ENCODE measurements around the gene GMDS.

GMDS gene

DNA sequence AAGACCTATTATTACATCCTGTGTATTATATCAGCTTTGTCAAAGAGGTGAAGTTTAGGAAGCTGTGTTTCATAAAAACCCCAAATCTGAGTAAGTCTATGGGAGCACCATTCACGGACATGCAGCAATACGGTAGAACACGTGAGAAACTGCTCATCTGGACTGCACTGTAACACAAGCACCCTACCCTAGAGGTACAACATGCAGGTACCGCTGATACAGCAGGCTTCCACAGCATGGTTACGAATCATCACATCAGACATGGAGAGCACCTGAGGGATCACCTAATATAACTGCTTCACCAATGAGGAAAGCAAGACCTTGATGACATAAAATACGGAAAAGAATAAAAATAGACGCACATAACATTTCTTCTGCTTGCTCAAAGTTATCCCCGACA is 96.7 kb downstream of the GMDS start:
- no peak for DNase-seq (ENCODE audit: low read depth)
- TF ChIP-seq, protein P1, sequence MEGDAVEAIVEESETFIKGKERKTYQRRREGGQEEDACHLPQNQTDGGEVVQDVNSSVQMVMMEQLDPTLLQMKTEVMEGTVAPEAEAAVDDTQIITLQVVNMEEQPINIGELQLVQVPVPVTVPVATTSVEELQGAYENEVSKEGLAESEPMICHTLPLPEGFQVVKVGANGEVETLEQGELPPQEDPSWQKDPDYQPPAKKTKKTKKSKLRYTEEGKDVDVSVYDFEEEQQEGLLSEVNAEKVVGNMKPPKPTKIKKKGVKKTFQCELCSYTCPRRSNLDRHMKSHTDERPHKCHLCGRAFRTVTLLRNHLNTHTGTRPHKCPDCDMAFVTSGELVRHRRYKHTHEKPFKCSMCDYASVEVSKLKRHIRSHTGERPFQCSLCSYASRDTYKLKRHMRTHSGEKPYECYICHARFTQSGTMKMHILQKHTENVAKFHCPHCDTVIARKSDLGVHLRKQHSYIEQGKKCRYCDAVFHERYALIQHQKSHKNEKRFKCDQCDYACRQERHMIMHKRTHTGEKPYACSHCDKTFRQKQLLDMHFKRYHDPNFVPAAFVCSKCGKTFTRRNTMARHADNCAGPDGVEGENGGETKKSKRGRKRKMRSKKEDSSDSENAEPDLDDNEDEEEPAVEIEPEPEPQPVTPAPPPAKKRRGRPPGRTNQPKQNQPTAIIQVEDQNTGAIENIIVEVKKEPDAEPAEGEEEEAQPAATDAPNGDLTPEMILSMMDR (IDR thresholded peaks at IDR 0.05; ENCODE audit: insufficient read depth, low read depth, low read length, missing control alignments) = no peak
- no peak overlapping the region for H3K4me3 ChIP-seq (ENCODE audit: low read length)

DNA sequence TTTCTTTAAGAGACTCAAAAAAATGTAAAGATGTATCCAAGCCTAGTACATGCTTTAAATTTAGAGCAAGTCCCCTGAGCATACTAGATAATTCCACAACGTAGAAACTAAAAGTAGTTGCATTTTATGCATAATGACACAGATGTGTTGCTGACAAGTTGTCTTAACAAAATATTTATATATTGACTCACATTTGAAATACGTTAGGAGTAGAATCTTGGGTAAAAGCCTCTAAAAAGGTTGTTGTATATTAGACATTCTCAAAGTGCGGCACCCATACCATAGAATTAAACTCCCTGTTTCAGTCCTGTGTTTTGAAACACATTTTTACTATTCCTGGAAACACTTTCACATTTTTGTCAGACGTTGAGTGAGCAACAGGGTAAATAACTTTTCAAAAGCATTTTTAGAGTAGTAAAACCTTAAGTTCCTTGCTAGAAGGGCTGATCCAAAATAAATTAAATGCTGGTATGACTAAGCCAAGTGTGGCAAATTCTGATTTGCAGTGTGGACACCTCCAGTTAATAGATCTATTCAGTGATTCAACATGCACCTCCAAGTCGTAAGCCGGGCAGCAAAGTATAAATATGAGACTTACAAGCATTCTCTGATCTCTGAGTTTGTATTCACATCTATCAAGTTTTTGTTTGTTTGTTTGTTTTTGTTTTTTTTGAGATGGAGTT is 97.5 kb downstream of the GMDS start:
- no peak for DNase-seq (ENCODE audit: low read depth)
- no peak overlapping the region for H3K4me3 ChIP-seq (ENCODE audit: low read length)
- TF ChIP-seq, protein P1 (IDR thresholded peaks at IDR 0.05; ENCODE audit: insufficient read depth, low read depth, low read length, missing control alignments) = no peak

DNA sequence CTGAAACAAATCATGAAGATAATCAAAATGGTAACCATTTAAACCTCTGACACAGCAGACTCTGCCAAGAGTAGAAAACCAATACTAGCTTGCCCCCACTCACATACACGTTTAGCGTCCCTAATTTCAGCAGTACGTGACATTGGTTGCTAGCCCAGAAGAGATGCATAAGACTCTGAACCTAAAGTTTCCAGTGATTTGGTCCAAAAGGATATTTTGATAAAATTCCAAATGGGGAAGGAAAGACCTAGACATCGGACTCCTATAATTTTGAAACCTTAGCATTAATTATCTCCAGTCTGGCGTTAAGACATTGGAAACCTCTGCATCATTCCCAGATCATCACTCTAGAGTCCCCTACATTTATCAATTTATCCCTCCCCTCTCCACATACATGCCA is 98.1 kb downstream of the GMDS start:
- no peak overlapping the region for H3K4me3 ChIP-seq (ENCODE audit: low read length)
- DNase-seq (ENCODE audit: low read depth) = no peak
- TF ChIP-seq, protein P1 (IDR thresholded peaks at IDR 0.05; ENCODE audit: insufficient read depth, low read depth, low read length, missing control alignments) = no peak

DNA sequence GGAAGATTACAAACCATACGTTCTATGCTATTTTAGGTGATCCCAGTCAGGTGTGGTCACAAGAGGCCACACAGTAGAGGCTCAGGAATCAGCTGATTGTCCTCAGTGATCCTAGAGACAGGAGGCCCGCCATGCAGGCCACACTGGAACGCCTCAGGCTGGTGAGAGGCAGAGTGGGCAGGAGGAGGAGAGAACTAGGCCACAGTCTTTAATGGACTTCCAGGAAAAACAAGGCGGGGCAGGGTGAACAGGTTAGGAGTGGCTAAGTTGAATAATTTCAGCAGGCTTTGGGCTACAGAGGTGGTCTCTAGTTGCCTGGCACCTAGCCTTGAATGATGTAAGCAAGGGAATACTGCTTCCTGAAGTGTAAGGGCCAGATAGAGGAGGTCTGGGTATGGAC is 101.2 kb downstream of the GMDS start:
- H3K4me3 ChIP-seq (ENCODE audit: low read length) = no peak overlapping the region
- no peak for DNase-seq (ENCODE audit: low read depth)
- TF ChIP-seq, protein P1 (IDR thresholded peaks at IDR 0.05; ENCODE audit: insufficient read depth, low read depth, low read length, missing control alignments) = no peak

DNA sequence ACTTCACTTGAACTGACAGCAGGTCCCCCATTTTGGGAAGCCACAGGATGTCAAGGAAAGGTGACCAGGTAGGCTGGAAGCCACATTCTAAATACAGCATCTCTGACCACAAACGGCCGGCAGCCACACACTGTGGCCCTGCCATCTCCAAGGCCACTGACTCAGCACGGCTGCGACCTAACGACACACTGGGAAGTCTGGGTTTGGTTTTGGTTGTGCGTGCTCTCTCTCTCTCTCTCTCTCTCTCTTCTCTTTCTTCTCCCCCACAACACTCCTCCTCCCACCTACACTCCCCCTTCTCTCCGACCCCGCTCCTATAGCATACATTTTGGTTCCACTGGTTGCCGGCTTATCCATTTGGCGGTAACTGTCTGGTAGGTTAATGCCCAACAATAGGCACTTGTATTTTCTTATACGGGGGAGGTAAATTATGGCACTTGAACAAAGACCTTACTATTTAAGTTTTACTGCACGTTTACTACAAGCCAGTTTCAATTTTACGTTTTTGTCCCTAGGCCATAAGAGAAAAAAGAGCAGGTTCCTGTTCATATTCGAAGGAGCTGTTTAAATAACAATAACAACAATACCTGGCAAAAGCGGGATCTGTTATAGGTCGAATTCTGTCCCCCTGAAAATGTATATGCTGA is 103.6 kb downstream of the GMDS start:
- H3K4me3 ChIP-seq (ENCODE audit: low read length) = no peak overlapping the region
- TF ChIP-seq, protein P1 (IDR thresholded peaks at IDR 0.05; ENCODE audit: insufficient read depth, low read depth, low read length, missing control alignments) = no peak
- no peak for DNase-seq (ENCODE audit: low read depth)

DNA sequence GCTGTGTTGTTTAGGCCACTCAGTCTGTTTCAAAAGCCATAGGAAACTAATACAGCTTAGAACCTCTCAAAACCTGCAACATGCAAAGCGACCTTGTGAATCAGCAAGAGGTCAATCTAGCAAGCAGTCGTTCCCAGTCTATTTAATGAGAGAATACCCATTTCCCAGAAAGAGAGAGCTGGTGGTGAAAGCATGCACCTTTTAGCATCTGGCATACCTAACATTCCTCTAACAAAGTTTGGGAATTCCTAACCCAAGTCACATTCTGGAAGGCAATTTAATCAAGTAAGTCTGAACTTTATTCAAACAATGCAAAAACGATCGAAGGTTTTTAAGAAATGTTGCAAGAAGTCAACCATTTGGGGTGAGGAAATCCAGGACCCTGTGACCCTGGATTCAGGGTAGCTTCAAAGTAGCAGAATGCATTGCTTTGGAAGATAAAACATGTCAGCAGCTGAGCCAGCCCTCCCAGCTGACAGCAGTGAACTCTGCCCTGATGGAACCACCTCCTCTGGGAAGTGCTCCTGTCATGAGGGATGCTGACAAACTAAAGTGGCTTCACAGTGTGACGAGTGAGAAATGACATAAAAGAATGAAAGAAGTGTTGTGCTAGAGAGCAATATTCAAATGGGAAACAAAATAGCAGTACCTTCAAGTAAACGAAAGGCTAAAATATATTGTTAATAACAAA is 104.8 kb downstream of the GMDS start:
- no peak overlapping the region for H3K4me3 ChIP-seq (ENCODE audit: low read length)
- DNase-seq (ENCODE audit: low read depth) = no peak
- TF ChIP-seq, protein P1 (IDR thresholded peaks at IDR 0.05; ENCODE audit: insufficient read depth, low read depth, low read length, missing control alignments) = no peak

Measured in epithelial cell of esophagus (primary cell).